ENCODE results near the gene LRIT2. TPM values are rescaled to one million over a fixed set of nuclear protein-coding genes. Genes with fewer than 3 reads are reported as not detected.

The LRIT2 gene
- total RNA-seq, 1 donor from 2014 or later, result not detected

DNA sequence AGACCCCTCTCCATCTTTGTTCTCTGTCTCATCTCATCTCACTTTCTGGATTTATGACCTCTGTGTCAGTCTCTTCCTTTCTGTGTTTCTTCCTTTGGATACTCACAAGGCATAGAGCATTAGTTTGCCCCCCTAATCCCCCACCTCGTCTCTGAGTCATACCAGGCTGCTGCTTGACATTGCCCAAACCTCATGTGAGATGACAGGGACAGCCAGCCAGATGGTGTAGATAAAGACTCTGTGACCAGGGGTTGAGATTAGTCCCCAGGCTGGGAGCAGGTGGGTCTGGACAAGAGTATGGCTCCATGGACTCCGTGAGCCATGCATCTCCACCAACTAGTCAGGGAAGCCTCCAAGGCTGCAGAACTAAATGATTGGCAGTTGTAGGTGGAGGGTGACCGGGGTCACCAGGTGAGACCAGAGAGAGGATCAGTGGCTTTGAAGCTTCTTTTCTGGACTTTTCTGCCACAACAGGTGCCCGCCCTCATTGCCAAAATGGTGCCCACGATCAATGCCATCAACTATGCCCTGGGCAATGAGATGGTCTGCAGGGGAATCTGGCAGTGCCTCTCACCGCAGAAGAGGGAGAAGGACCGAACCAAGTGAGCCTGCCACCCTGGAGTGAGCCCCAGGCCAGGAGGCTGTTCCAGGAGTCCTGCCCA, 32.8 kb upstream of the LRIT2 start:
- Mint-ChIP-seq H3K27ac (ENCODE audit: unreplicated experiment) (no peak overlapping the region), H3K27me3 (ENCODE audit: low read depth) (peaks cover 9% of the 10 kb centered on the region), H3K4me3 (no peak overlapping the region), H3K4me1 (peaks cover 5% of the 10 kb centered on the region), H3K36me3 (ENCODE audit: low read depth) (no peaks in the 10 kb centered on the region), H3K9me3 (no peaks in the 10 kb centered on the region)
- TF ChIP-seq, protein P1, sequence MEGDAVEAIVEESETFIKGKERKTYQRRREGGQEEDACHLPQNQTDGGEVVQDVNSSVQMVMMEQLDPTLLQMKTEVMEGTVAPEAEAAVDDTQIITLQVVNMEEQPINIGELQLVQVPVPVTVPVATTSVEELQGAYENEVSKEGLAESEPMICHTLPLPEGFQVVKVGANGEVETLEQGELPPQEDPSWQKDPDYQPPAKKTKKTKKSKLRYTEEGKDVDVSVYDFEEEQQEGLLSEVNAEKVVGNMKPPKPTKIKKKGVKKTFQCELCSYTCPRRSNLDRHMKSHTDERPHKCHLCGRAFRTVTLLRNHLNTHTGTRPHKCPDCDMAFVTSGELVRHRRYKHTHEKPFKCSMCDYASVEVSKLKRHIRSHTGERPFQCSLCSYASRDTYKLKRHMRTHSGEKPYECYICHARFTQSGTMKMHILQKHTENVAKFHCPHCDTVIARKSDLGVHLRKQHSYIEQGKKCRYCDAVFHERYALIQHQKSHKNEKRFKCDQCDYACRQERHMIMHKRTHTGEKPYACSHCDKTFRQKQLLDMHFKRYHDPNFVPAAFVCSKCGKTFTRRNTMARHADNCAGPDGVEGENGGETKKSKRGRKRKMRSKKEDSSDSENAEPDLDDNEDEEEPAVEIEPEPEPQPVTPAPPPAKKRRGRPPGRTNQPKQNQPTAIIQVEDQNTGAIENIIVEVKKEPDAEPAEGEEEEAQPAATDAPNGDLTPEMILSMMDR (conservative IDR thresholded peaks at IDR 0.05), result no peak
- DNase-seq (ENCODE audit: low read depth, low spot score), result no peak

DNA sequence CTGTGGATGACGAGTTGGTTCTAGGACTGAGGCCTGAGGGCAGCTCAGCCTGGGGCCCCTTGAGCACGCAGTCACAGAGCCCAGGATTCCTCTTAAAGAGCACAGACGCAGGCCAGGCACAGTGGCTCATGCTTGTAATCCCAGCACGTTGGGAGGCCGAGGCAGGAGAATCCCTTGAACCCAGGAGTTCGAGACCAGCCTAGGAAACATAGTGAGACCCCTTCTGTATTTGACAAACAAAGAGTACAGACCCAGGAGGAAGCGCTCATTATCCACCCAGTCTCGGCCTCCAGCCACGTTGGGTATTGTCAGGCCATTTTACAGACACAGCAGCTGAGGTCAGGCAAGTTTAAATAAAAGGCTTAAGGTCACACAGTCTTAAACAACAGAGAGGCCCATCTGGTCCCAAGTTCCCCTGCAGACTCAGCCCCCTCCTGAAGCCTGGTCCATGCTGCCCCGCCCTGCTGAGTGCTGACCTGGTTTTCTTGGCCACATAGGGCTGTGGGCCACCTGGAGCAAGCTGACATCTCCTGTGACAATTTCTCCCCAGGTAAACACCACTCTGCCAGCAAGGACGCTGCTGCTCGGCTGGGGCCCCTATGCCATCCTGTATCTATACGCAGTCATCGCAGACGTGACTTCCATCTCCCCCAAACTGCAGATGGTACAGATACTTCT, 32.1 kb upstream of the LRIT2 start:
- TF ChIP-seq, protein P1 (conservative IDR thresholded peaks at IDR 0.05), result peak; percentile 2
- no peaks in the 10 kb centered on the region for H3K36me3 Mint-ChIP-seq (ENCODE audit: low read depth)
- H3K9me3 Mint-ChIP-seq, result no peaks in the 10 kb centered on the region
- H3K4me1 Mint-ChIP-seq, result peaks cover 5% of the 10 kb centered on the region
- peak overlapping the region; percentile 27 for H3K27ac Mint-ChIP-seq (ENCODE audit: unreplicated experiment)
- no peak overlapping the region for H3K4me3 Mint-ChIP-seq
- peaks cover 6% of the 10 kb centered on the region for H3K27me3 Mint-ChIP-seq (ENCODE audit: low read depth)
- DNase-seq (ENCODE audit: low read depth, low spot score), result no peak

DNA sequence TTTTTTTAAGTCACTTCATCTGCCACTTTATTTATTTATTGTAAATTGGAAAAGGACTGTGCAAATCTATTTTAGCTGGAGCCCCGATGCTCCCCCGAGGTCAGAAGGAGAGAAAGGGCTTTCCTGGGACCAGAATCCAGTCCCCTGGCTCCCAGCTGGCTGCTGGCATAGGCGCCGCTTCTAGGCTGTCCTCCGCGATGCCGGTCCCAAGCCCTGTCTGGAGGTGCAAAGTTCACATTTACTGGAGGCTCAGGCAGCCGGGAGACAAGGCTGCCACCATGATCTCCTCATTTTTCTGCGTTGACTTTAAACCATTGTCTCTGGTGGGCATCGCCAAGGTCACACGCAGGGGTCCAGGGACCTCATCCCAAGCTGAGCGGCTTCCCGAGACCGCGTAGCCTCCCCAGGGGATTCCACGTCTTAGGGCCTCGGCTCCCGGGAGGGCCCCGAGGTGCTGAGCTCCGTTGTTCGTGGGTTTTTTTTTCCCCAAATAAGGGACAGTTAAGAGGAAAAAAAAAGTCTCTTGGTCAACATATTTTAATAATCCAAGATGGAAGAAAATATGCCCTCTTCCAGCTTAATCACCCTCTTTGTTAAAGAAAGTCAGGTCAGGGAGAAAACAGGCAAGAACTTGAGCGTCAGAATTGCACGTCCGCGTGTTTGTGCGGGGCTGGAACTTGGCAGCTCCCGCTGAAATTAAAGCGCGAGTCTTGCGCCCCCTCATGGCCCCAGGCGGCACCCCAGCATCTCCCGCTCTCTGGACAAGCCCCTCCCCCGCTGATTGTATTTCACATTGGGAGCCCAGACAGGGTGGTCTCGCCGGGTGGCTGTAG, 31.4 kb upstream of the LRIT2 start:
- H3K36me3 Mint-ChIP-seq (ENCODE audit: low read depth), result no peaks in the 10 kb centered on the region
- H3K27ac Mint-ChIP-seq (ENCODE audit: unreplicated experiment), result peak overlapping the region; percentile 27

DNA sequence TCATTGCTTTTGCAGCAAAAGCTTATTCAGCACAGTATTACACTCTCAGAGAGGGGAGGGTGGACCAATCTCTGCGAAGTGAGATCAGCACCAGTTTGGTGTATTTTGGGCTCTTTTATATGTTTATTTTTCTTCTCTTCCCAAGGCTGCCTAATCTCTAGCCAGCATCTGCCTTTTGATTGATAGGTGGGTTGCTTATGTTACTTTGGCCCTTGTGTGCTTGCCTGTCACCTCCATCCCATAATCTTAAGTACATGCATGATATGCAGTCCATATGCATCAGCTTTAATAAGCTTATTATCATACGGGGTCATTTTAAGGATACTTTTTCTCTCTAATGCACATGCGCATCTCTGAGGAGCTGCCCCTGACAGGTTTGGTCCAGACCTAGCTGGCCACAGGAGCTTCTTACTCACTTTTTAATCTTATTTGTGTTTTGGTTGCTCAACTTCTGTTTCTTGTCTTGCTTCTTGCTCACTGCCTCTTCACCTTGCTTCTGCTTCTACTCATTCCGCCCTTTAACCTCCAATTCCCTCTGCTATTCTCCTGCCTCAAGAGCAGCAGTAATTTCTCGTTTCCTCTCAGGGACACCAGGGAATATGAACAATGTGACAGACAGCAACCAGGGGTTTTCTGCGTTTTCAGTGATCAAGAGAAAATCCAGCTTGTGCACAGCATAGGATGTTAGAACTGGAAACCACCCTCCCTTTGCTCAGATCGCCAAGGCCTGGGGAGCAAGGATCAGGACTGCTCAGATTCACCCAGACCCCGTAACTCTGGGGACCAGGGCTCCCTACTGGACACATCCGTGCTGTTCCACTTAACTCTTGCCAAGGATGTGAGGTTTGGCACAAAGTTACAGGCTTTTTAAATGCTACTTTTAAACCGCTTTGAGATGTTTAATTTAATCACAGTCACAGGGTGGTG, 29.5 kb upstream of the LRIT2 start:
- peaks cover 5% of the 10 kb centered on the region for H3K4me1 Mint-ChIP-seq
- TF ChIP-seq, protein P1 (conservative IDR thresholded peaks at IDR 0.05), result no peak
- H3K36me3 Mint-ChIP-seq (ENCODE audit: low read depth), result no peaks in the 10 kb centered on the region
- H3K9me3 Mint-ChIP-seq, result no peaks in the 10 kb centered on the region
- no peak overlapping the region for H3K27ac Mint-ChIP-seq (ENCODE audit: unreplicated experiment)
- H3K27me3 Mint-ChIP-seq (ENCODE audit: low read depth), result peaks cover 6% of the 10 kb centered on the region
- H3K4me3 Mint-ChIP-seq, result no peak overlapping the region
- no peak for DNase-seq (ENCODE audit: low read depth, low spot score)

More for the DNA sequence above, 31.4 kb upstream of the LRIT2 start:
- H3K9me3 Mint-ChIP-seq, result no peaks in the 10 kb centered on the region
- H3K4me3 Mint-ChIP-seq, result no peak overlapping the region
- peaks cover 5% of the 10 kb centered on the region for H3K4me1 Mint-ChIP-seq
- TF ChIP-seq, protein P1 (conservative IDR thresholded peaks at IDR 0.05), result peak; percentile 70
- peak; percentile 68 for DNase-seq (ENCODE audit: low read depth, low spot score)
- peaks cover 6% of the 10 kb centered on the region for H3K27me3 Mint-ChIP-seq (ENCODE audit: low read depth)

DNA sequence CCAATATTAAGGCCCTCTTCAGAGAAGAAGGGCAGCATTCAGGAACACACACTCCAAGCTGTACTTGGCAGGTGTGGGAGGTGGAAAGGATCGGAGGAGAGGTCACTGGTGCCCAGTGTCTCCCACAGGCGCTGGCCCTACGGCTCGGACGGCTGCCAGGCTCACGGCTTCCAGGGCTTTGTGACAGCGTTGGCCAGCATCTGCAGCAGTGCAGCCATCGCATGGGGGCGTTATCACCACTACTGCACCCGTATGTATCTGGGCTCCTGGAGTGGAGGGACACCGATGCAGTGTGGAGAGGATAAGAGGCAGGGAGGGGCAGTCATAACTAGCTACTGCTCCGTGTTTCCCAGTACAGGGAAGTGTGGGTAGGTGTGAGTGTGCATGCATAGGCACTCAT, 23.4 kb upstream of the LRIT2 start:
- H3K9me3 Mint-ChIP-seq, result no peaks in the 10 kb centered on the region
- H3K36me3 Mint-ChIP-seq (ENCODE audit: low read depth), result no peaks in the 10 kb centered on the region
- peaks cover 3% of the 10 kb centered on the region for H3K27me3 Mint-ChIP-seq (ENCODE audit: low read depth)
- DNase-seq (ENCODE audit: low read depth, low spot score), result no peak
- H3K4me3 Mint-ChIP-seq, result no peak overlapping the region
- H3K4me1 Mint-ChIP-seq, result peaks cover 23% of the 10 kb centered on the region
- TF ChIP-seq, protein P1 (conservative IDR thresholded peaks at IDR 0.05), result no peak
- H3K27ac Mint-ChIP-seq (ENCODE audit: unreplicated experiment), result no peak overlapping the region
